GM12878 (cell line): Measurements from ENCODE around the gene TSHR.

ENCODE experiments used
- CREM ChIP-seq: IDR thresholded peaks from 2 replicates; pipeline ENCODE4 v1.6.1; 2014; ENCODE audit warnings: antibody characterized with exemption, low read depth
- CTCF ChIP-seq, 3 experiments: IDR thresholded peaks in 2 of 3; conservative IDR thresholded peaks in 1 of 3; 2 replicates each; pipeline ENCODE4 v1.5.1; 2011; ENCODE audit warnings: low read depth in 3 of 3, low read length in 3 of 3, mild to moderate bottlenecking in 3 of 3, control low read depth in 2 of 3, moderate library complexity in 2 of 3, inconsistent platforms in 1 of 3, mixed read lengths in 1 of 3; ENCODE audit not compliant: control insufficient read depth in 2 of 3, insufficient read depth in 1 of 3; ENCODE audit errors: extremely low read depth in 1 of 3

GRCh38 chr14:80974679-80975078 lies 19.3 kb downstream of the TSHR start:
- TF ChIP-seq CREM: no peak
- TF ChIP-seq CTCF (IDR thresholded peaks at IDR 0.05 in 2 of 3, conservative IDR thresholded peaks at IDR 0.05 in 1 of 3; ENCODE audit: control insufficient read depth in 2 of 3, extremely low read depth in 1 of 3, insufficient read depth in 1 of 3, low read depth in 3 of 3, low read length in 3 of 3): no peak
